HG03460 (cell line): ENCODE measurements around the gene ITIH2.

Source experiments
- ATAC-seq: cut with Tn5 transposase; IDR thresholded peaks from one replicate; pipeline ENCODE4 v1.9.1; 2021; ENCODE audit not compliant: unreplicated experiment

Gene ITIH2

DNA sequence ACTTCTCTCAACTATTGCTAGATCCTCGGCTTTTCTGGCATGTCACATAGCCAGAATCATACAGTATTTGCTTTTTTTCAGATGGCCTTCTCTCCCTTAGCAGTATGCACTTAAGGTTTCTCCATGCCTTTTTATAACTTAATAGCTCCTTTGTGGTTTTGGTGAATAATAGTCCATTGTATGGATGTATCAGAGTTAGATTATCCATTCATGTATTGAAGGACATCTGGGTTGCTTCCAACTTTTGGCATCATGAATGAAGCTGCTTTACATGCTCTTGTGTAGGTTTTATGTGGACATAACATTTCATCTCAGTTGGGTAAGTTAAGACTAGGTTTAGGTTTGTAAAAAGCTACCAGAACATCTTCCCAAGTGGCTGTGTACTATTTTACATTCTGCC lies 89.4 kb downstream of the ITIH2 start:
- ATAC-seq: no peak

DNA sequence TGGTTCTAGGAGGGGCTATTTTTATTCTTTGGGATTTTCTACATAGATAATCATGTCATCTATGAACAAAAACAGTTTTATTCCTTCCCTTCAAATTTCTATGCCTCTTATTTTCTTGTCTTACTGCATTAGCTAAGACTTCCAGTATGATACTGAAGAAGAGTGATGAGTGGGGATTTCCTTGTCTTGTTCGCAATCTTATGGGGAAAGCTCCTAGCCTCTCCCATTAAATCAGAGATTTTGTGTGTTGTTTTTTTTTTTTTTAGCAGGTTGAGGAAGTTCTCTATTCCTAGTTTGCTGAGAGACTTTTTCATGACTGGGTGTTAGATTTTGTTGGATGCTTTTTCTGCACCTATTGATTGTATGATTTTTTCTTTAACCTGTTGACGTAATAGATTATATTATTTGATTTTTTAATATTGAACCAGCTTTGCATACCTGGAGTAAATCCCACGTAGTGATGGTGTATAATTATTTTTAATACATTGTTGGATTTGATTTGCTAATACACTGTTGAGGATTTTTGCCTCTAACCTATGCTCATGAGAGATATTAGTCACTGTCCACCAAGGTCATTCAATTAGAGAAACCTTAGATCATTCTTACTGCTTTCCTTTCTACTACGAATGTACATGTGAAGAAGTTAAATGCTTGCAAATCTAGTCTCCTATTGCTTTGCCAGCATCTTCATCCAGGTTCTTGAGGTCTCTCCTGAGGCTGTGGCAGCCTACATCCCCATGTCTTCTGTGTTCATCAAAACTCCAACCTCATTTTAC lies 91.3 kb downstream of the ITIH2 start:
- ATAC-seq: no peak

DNA sequence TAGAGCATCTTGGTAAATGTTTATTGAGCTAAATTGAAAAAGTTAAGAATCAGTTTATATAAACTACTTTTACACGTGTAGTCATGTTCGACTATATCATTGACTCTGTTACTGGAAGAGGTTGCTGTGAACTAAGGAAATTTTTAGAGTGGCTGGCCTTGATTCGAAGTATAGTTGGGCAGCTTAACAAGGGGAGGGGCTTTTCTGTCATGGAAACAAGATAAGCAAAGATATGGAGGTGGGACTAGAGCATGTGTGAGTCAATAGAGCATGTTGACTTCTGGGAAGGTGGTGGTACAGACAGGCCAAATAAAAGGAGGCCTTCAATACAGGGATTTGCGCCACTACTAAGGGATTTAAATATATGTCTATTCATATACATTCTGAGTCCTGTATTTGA lies 92.5 kb downstream of the ITIH2 start:
- ATAC-seq: no peak

DNA sequence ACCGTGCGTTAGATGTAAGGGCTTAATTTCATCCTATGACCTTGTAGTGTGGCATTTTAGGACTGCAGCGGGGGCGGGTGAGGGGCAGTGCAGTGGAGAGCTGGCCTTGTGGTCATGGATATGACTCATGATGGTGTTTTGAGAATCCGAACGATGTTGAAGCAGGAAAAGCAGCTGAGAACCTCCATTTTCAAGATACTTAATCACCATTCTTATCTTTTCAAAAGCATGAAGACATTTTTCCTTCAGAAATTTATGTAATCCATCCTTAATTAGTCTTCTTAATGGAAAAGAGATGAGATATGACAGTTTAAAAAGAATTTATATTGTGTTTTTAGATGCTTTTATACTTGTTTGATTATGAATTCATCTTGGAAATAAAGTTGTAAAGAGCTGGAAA lies 94.5 kb downstream of the ITIH2 start:
- no peak for ATAC-seq
